HPDE6-E6E7 (cell line): ENCODE results near the gene NSG1.
"Not testable (repeated sequence)": the region's sequence is repeated elsewhere in the genome, so short reads cannot be mapped to it uniquely, and the experiment has no call there.

ENCODE experiments used
- DNase-seq: peaks from one replicate; pipeline ENCODE4 v3.0.0; 2011; ENCODE audit warnings: missing footprints; ENCODE audit errors: extremely low spot score

The NSG1 gene

GRCh38 chr4:4415806-4416805, 29.2 kb downstream of the NSG1 start:
- DNase-seq: no peak

DNA sequence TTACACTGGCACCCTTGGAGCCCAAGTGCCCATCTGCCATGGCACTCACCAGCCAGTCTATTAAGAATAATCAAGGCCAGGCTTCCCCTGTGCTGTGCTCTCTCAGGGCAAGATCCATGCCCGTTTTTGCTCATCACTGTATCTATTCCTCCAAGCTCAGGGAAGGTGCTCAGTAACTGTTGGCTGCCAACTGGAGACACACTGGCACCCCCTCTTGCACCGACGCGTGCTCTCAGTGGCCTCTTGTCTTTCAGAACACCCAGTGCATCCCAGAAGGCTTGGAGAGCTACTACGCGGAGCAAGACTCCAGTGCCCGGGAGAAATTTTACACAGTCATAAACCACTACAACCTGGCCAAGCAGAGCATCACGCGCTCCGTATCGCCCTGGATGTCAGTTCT, 30.1 kb downstream of the NSG1 start:
- DNase-seq: no peak

- DNase-seq: no peak
These were observed 31.0 kb downstream of the NSG1 start for GRCh38 chr4:4417886-4418285.

GRCh38 chr4:4418676-4419390, 31.9 kb downstream of the NSG1 start:
- DNase-seq: no peak

DNA sequence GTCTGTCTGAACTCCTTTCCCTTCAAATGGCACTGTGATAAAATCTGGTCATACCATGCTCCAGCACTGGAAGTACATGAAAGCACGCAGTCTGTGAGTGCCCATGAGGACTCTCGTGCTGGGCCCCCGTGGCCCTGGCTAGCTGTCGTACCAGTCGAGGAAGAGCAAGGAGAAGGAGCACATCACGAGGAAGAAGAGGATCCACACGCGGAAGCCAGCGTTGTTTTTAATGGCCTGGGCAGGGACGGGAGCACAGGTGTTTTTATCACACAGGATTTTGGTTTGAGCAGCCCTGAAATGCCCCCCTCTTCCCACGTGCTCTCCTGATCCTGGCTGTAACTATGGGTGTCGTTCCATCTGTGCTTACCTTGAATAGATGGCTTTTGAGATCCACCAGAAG, 33.0 kb downstream of the NSG1 start:
- no peak for DNase-seq

- no peak for DNase-seq
These were observed 33.5 kb downstream of the NSG1 start for GRCh38 chr4:4420421-4420820.

DNA sequence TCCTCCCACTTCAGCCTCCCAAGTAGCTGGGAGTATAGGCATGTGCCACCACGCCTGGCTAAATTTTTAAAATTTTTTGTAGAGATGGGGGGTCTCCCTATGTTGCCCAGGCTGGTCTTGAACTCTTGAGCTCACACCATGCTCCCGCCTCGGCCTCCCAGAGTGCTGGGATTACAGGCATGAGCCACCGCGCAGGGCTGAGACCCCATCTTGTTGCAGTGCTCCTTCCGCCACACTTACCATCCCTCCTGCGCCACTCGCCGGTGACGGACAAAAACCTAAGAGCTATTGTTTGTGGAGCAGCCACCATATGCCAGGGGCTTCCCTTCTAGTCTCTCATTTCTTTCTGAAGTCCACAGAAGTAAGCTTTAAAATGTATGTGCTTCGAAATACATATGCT, 34.5 kb downstream of the NSG1 start:
- no peak for DNase-seq

DNA sequence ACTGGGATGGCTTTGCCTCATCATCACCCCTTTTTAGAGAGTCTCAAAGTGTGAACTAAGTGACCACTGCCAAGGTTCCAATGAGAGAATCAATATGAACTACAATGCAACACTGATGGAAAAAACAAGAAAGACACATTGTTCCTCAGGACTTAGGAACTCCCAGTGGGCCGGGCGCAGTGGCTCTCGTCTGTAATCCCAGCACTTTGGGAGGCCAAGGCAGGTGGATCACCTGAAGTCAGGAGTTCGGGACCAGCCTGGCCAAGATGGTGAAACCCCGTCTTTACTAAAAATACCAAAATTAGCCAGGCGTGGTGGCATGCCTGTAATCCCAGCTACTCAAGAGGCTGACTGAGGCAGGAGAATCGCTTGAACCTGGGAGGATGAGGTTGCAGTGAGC, 35.2 kb downstream of the NSG1 start:
- DNase-seq: not testable (repeated sequence)

GRCh38 chr4:4422856-4423499, 36.1 kb downstream of the NSG1 start:
- DNase-seq: no peak

GRCh38 chr4:4423706-4424498, 37.0 kb downstream of the NSG1 start:
- DNase-seq: no peak

DNA sequence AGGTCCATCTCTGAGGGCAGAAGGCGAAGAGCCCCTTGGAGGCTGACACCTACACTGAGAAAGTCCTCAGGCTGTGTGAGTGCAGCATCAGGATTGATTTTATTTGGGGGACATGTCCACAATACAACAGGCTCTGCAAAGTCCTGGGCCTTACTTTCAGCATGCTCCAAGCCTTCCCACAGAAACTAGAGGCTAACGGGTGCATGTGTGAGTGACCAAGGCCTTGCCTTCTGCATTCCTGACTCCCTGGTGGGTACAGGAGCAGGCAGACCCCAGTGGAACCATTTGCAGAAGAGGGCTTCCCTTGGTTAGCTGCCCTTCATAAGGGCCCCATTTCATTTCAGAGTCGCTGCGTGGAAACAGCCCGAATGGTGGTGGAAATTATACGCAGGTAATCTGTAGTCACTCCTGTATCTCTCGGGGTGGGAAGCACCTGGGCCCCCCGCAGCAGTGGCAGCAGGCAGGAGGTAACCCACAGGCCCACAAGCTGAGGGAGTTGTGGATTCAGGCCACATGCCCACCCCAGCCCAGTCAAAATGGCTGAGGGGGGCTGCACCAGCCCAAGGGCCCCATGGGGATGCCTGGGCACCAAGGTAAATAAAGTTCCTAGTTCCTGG, 37.7 kb downstream of the NSG1 start:
- DNase-seq: no peak

DNA sequence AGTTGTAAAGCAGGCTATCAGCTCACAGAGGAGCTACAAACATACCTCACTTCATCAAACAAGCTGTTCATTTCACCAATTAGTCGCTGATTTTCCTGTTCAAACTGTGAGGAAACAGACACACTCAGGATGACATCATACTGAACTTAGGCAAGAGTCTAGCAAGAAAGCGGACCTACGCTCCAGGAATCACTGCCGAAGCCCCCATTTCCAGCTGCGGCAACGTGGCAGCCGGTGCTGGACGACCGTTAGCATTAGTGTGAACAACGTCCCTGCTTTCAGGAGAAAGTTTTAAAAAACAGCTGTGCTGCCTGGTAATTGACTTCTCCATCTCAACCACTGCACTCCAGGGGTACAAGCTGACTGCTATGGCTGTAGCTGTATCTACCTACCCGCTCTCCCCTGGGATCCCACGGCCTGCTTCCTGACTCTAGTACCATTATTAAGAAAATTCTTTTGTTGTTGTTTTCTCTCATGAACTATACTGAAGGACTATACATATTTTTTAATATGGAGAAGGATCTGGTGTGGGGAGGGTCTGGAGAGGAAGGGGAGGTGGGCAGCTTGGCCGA, 38.3 kb downstream of the NSG1 start:
- no peak for DNase-seq

- no peak for DNase-seq
These were observed 38.8 kb downstream of the NSG1 start for GRCh38 chr4:4425696-4426095.

DNA sequence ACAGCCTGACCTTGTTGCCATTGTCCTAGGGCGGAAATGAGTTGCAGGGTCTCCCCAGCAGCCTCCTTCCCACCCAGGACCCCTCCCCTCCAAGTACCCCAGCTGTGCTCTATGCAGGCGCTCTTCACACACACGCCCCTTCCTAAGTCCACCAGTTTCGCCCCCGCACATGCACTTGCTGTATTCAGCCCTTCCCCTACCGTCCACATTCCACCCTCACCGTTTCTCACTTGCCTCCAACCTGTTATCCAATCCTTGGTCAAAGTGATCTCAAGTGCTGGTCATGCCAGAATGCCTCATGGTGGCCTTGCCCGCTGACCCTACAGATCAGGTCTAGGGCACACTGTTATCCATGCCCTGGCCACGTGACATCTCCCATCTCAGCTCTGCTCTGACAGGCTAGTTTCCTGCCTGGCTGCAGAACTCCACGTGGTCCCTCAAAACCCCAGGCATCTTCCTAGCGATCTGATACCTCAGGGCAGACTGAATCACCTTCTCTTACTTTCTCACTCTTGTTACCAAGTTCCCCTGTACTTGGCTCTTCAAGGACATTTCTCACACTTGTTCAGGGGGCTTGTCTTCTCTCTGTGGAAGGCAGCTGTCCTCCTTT, 39.7 kb downstream of the NSG1 start:
- no peak for DNase-seq

- no peak for DNase-seq
These were observed 40.4 kb downstream of the NSG1 start for GRCh38 chr4:4427121-4427870.

GRCh38 chr4:4427886-4428285, 41.0 kb downstream of the NSG1 start:
- DNase-seq: no peak

DNA sequence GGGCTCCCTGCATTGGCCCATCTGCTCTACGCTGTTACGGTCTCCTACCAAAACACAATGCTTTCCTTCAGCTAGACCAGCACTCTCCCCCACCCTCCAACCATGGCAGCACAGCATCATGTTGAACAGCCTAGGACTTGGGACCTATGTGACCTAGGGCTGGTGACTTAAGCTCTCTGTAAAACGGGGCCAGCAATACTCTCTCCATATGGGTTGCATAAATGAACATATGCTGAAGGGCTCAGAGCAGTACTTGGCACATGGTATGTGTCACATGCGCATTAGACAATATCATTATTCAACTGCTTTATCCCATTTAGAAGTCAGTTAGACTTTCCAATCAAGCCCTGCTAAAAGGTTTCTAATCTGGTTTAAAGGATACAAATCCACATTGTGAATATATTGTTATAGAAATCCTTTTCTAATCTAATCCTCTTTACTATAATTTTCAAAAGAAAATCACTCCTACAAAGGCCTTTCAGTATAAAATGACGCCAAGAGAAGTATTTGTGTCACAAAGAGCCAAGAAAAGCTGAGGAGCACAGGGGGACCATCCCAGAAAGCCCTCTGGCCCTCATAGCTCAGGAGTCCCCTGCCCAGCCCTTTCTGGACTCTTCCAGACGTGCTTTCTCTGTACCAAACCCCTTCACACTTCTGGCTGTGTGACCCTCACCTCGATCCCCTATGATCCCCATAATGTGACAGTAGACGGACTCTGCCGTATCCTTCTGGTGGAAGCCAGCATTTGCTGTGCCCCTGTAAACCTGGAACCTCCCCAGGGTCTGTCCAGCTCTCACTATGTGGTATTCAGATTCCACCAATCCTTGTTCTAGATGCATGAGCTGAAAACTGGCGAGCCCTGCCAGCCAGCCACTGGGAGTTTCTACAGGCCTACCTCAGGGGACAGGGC, 42.3 kb downstream of the NSG1 start:
- no peak for DNase-seq

- DNase-seq: peak; percentile 79
These were observed 43.7 kb downstream of the NSG1 start for GRCh38 chr4:4430492-4431195.
